Epithelial cell of proximal tubule (primary cell): ENCODE results near the gene CELF1. TPM values are rescaled to one million over a fixed set of nuclear protein-coding genes. Genes with fewer than 3 reads are reported as not detected.

Source experiments
- DNase-seq: peaks from one replicate; pipeline ENCODE4 v3.0.0-alpha.2; 2011; ENCODE audit warnings: low read depth
- H3K4me3 ChIP-seq: 2 replicates; pipeline ENCODE4 v1.5.1; 2011; ENCODE audit warnings: low read depth, mild to moderate bottlenecking, low read length
- total RNA-seq: library from RNA; depleted of rRNA; stranded (reverse); fragments of >200 nt; gene quantifications from 2 replicates; pipeline ENCODE4 v1.2.3, GENCODE V29; 2015
- TF ChIP-seq, protein P1 (sequence below): conservative IDR thresholded peaks from 2 replicates; pipeline ENCODE4 v1.5.1; 2012; ENCODE audit warnings: low read depth, mild to moderate bottlenecking, low read length

Gene CELF1
- total RNA-seq, 1 donor from 2014 or later: 64.8 TPM

DNA sequence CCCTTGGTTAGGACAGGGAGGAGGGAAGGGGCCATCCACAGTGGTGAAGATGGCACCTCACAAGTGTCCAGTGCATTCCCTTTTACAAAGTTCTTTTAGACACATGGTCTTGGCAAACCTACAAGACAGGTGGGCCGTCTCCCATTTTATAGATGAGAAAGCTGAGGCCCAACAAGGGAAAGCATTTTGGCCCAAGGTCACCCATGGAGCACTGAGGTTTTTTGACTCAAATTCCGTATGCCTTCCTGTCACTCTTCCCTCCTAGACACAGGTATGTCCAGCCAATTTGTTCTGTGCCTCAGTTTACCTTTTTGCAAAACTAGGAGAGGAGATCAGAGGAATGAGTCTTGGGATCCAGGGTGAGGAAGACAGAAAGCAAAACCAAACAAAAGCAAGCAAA is 40.0 kb upstream of the CELF1 start:
- TF ChIP-seq, protein P1, sequence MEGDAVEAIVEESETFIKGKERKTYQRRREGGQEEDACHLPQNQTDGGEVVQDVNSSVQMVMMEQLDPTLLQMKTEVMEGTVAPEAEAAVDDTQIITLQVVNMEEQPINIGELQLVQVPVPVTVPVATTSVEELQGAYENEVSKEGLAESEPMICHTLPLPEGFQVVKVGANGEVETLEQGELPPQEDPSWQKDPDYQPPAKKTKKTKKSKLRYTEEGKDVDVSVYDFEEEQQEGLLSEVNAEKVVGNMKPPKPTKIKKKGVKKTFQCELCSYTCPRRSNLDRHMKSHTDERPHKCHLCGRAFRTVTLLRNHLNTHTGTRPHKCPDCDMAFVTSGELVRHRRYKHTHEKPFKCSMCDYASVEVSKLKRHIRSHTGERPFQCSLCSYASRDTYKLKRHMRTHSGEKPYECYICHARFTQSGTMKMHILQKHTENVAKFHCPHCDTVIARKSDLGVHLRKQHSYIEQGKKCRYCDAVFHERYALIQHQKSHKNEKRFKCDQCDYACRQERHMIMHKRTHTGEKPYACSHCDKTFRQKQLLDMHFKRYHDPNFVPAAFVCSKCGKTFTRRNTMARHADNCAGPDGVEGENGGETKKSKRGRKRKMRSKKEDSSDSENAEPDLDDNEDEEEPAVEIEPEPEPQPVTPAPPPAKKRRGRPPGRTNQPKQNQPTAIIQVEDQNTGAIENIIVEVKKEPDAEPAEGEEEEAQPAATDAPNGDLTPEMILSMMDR: no peak

DNA sequence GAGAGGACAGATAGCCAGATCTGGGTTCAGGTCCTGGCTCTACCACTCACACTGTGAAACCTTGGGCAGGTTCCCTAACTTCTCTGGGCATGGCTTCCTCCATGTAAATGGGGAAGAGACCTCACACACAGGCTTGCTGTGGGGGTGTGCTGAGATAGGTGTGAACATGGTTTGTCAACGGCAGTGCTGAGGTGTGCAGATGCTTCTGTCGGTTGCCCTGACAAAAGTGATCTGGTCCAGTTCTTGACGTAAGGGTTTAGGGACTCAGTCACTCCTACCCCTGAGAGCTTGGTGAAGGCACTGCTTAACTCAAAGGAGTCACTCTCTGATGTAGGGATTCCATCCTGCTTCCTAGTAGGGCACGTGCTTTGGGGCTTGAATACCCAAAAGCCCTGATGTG is 39.3 kb upstream of the CELF1 start:
- TF ChIP-seq, protein P1: no peak
- DNase-seq: no peak

More for the DNA sequence above, 40.0 kb upstream of the CELF1 start:
- H3K4me3 ChIP-seq: no peak overlapping the region
- no peak for DNase-seq

DNA sequence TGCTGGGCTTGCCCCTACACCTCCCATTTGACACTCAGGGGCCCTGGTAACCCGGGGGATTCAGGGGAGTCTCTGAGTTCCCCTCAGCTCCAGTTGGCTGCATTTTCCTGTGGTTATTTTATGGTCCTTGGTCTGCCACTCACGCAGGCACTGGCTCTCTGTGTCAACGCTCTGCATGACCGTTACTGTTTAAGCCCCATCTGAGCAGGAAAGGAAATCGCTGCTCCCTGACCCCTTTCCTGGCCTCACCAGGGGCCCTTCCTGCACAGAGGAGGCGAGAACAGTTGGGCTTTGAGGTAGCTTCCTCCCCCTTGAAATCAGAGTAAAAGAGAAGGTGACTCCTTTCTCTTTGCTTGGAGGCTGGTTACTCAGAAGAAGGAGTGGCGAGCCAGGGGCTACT is 38.8 kb upstream of the CELF1 start:
- H3K4me3 ChIP-seq: no peak overlapping the region
- DNase-seq: no peak
- TF ChIP-seq, protein P1: no peak

More for the DNA sequence above, 39.3 kb upstream of the CELF1 start:
- no peak overlapping the region for H3K4me3 ChIP-seq

DNA sequence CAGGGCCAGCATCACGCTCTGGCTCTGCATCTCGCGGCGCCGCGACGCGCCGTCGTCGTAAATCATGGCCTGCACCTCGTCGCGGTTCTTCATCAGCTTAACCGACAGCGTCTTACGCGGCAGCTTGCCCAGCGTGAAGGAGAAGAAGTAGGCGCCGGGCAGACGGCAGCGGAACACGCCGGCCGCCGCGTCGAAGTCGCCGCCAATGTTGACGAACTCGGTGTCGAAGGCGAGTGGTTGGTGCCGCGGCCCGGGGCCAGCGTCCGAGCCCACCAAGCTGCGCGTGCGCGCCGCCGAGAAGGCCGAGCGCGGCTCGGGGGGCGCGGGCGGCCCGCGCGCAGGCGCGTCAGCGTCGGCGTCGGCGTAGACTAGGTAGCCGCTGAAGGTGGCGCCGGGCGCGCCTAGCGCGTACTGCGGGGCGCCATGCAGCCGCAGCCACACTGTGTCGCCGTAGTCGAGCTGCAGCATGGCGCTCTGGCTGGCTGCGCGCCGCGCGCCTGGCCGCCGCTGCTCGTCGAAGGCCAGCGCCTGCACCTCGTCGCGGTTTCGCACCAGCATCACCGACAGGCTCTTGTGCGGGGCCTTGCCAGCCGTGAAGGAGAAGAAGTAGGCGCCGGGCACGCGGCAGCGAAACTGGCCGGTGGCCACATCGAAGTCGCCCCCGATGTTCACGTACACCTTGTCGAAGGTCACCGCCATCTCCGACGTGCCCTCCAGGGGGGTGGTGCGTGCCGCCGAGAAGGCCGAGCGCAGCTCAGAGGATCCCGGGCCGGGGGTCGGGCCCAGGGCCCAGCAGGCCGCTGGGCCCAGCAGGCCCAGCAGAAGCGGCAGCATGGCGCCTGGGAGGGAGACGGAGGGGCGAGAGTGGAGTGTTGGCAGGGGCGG is 37.3 kb upstream of the CELF1 start:
- DNase-seq: no peak
- no peak overlapping the region for H3K4me3 ChIP-seq
- TF ChIP-seq, protein P1: no peak

DNA sequence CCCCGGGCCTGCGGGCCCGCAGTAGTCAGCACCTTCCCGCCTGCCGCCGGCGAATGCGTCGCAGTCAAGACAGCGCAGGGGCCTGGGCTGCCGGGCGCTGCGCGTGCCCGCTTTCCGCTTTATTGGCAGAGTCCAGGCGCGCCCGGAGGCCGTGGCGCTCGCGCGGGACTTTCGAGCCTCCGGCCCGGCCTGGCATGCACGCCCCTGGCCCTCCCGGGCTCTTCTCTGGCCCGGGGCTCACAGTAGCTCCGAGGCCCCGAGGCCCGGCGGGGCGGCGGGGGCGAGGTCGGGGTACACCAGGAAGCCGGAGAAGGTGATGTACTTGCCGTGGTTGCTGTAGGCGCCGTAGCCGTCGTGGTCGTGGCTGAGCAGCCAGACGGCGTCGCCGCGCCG is 36.6 kb upstream of the CELF1 start:
- TF ChIP-seq, protein P1: no peak
- no peak overlapping the region for H3K4me3 ChIP-seq
- no peak for DNase-seq

DNA sequence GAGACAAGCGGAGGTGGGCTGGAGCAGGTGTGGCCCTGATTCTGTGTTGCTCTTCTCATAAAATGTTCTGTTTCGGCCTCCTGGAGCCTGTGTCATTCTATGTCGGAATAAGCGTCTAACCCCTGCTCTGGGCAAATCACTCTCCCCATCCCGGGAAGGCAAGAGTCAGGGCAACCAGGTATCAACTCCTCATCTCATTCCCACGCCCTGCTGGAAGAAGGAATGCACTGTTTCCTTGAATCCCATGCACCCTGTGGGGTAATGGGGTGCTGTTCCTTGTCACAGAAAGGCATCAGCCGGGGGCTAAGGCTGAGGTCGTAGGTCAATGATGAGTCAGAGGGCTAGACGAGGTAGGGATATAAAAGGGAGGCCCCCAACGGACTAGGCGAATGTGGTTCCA is 36.2 kb upstream of the CELF1 start:
- H3K4me3 ChIP-seq: no peak overlapping the region
- DNase-seq: no peak
- TF ChIP-seq, protein P1: no peak
